Type B pancreatic cell (in vitro differentiated cells): ENCODE data around the gene ERV3-1. TPM values are rescaled to one million over a fixed set of nuclear protein-coding genes. Genes with fewer than 3 reads are reported as not detected.
"Not testable (repeated sequence)": the region's sequence is repeated elsewhere in the genome, so short reads cannot be mapped to it uniquely, and the experiment has no call there.

Experiments used
- DNase-seq: peaks from one replicate; pipeline ENCODE4 v3.0.0; 2021; ENCODE audit warnings: mixed read lengths; ENCODE audit not compliant: unreplicated experiment; ENCODE audit errors: extremely low spot score
- H3K27ac Mint-ChIP-seq: 2 replicates; pipeline ENCODE4 v1.8.0; 2021; ENCODE audit warnings: mild to moderate bottlenecking, mixed read lengths
- H3K27me3 Mint-ChIP-seq: 2 replicates; pipeline ENCODE4 v1.8.0; 2021; ENCODE audit warnings: mixed read lengths
- H3K36me3 Mint-ChIP-seq: 2 replicates; pipeline ENCODE4 v1.8.0; 2021; ENCODE audit warnings: mixed read lengths
- H3K4me1 Mint-ChIP-seq: one replicate; pipeline ENCODE4 v1.8.0; 2021; ENCODE audit warnings: mixed read lengths; ENCODE audit not compliant: unreplicated experiment
- H3K4me3 Mint-ChIP-seq: 2 replicates; pipeline ENCODE4 v1.8.0; 2021; ENCODE audit warnings: mild to moderate bottlenecking, mixed read lengths
- H3K9me3 Mint-ChIP-seq: 2 replicates; pipeline ENCODE4 v1.8.0; 2021; ENCODE audit warnings: mixed read lengths
- CTCF ChIP-seq: fragments of 200-600 bp; sonication (generic); conservative IDR thresholded peaks from 2 replicates; pipeline ENCODE4 v1.5.0; 2021; ENCODE audit warnings: antibody characterized with exemption, mild to moderate bottlenecking
- total RNA-seq: library from RNA; stranded (reverse); gene quantifications from 2 replicates; pipeline ENCODE4 v1.2.1, GENCODE V29; 2021; ENCODE audit warnings: low replicate concordance

ERV3-1 gene
- total RNA-seq, 1 donor from 2014 or later = 31.6 TPM

- peak overlapping the region; percentile 32 for H3K27ac Mint-ChIP-seq
- peak; percentile 87 for TF ChIP-seq CTCF
- H3K9me3 Mint-ChIP-seq = peaks cover 5% of the 10 kb centered on the region
- H3K36me3 Mint-ChIP-seq = no peaks in the 10 kb centered on the region
- no peak for DNase-seq
- H3K27me3 Mint-ChIP-seq = peaks cover 31% of the 10 kb centered on the region
- peaks cover 5% of the 10 kb centered on the region for H3K4me1 Mint-ChIP-seq
- peak overlapping the region; percentile 49 for H3K4me3 Mint-ChIP-seq
These were observed 55.1 kb downstream of the ERV3-1 start for GRCh38 chr7:64951250-64951848.

GRCh38 chr7:64950673-64951072, 55.8 kb downstream of the ERV3-1 start:
- H3K4me1 Mint-ChIP-seq, H3K27ac Mint-ChIP-seq, H3K9me3 Mint-ChIP-seq, DNase-seq, H3K4me3 Mint-ChIP-seq, H3K36me3 Mint-ChIP-seq: not testable (repeated sequence)
- peaks cover 38% of the 10 kb centered on the region for H3K27me3 Mint-ChIP-seq

GRCh38 chr7:64948774-64949173, 57.7 kb downstream of the ERV3-1 start:
- Mint-ChIP-seq H3K27ac (peak overlapping the region; percentile 76), H3K4me3 (peak overlapping the region; percentile 82), H3K27me3 (peaks cover 46% of the 10 kb centered on the region)
- H3K9me3 Mint-ChIP-seq, H3K36me3 Mint-ChIP-seq, H3K4me1 Mint-ChIP-seq, DNase-seq: not testable (repeated sequence)

GRCh38 chr7:64947252-64948000, 59.1 kb downstream of the ERV3-1 start:
- TF ChIP-seq CTCF = no peak
- peaks cover 46% of the 10 kb centered on the region for H3K27me3 Mint-ChIP-seq
- H3K36me3 Mint-ChIP-seq = no peaks in the 10 kb centered on the region
- H3K4me3 Mint-ChIP-seq = peak overlapping the region; percentile 82
- peaks cover 5% of the 10 kb centered on the region for H3K4me1 Mint-ChIP-seq
- peaks cover 3% of the 10 kb centered on the region for H3K9me3 Mint-ChIP-seq
- no peak overlapping the region for H3K27ac Mint-ChIP-seq
- no peak for DNase-seq

GRCh38 chr7:64946772-64947171, 59.7 kb downstream of the ERV3-1 start:
- peaks cover 5% of the 10 kb centered on the region for H3K4me1 Mint-ChIP-seq
- peaks cover 3% of the 10 kb centered on the region for H3K9me3 Mint-ChIP-seq
- H3K36me3 Mint-ChIP-seq = no peaks in the 10 kb centered on the region
- peak overlapping the region; percentile 59 for H3K4me3 Mint-ChIP-seq
- DNase-seq = no peak
- peak; percentile 26 for TF ChIP-seq CTCF
- H3K27ac Mint-ChIP-seq = peak overlapping the region; percentile 50
- peaks cover 46% of the 10 kb centered on the region for H3K27me3 Mint-ChIP-seq

GRCh38 chr7:64945503-64946175, 60.8 kb downstream of the ERV3-1 start:
- Mint-ChIP-seq H3K4me3 (no peak overlapping the region), H3K27me3 (peaks cover 41% of the 10 kb centered on the region), H3K4me1 (no peaks in the 10 kb centered on the region), H3K27ac (no peak overlapping the region), H3K36me3 (no peaks in the 10 kb centered on the region), H3K9me3 (peaks cover 3% of the 10 kb centered on the region)
- DNase-seq = no peak
- no peak for TF ChIP-seq CTCF

- not testable (repeated sequence) for DNase-seq, H3K36me3 Mint-ChIP-seq, H3K4me1 Mint-ChIP-seq, H3K4me3 Mint-ChIP-seq, H3K9me3 Mint-ChIP-seq, H3K27ac Mint-ChIP-seq
- H3K27me3 Mint-ChIP-seq = peaks cover 41% of the 10 kb centered on the region
These were observed 61.6 kb downstream of the ERV3-1 start for GRCh38 chr7:64944667-64945502.
